HG02870 (cell line): ENCODE data around the gene DCST1.

ENCODE experiments used
- ATAC-seq: cut with Tn5 transposase; IDR thresholded peaks from one replicate; pipeline ENCODE4 v1.9.1; 2021; ENCODE audit warnings: mild to moderate bottlenecking, moderate library complexity; ENCODE audit not compliant: unreplicated experiment

Gene DCST1

DNA sequence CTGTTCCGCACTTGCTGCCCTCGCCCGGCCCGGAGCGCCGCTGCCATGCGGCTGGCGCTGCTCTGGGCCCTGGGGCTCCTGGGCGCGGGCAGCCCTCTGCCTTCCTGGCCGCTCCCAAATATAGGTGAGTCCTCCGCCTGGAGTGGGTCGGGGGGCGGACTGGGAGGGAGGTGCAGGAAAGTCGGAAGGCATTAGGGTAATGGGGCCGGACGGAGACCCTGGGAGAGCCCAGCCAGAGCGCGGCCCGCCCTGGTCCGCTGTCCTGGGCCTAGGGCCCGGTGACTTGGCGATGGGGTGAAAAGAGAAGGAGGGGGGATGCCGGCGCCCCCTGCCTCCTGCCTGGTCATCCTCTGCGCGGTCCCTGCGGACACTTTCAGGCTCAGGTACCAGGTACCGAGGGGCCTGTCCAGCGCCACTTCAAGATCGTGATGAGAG, 17.7 kb downstream of the DCST1 start:
- no peak for ATAC-seq

DNA sequence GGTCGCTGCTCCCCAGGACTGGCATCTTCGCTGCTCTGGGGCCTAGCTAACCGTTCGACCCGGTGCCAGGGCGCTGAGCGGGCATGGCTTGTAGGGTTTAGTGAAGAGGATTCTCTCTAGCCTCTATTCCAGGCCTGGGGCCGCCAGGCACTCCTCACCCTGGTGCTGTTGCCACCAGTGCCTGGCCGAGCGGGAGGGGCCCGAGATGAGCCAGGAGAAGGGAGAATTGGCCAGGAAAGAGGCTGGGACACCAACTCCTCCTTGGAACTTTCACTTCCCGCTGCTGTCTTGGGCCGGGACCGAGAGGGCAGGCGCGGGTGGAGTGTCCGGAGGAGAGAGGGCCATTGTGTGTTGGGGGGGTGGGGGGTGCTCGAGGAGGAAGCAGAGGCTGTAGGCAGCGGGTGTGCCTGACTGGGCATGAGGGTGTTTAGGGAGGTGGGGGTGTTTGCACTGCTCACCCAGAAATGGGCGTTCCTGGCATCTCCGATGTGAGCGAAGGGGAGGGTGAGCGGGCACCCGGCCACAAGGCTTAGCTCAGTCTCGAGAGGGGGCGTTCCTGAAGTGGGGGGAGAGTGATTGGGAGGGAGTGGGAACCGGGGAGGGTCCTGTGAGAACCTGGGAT, 18.3 kb downstream of the DCST1 start:
- ATAC-seq, result no peak

DNA sequence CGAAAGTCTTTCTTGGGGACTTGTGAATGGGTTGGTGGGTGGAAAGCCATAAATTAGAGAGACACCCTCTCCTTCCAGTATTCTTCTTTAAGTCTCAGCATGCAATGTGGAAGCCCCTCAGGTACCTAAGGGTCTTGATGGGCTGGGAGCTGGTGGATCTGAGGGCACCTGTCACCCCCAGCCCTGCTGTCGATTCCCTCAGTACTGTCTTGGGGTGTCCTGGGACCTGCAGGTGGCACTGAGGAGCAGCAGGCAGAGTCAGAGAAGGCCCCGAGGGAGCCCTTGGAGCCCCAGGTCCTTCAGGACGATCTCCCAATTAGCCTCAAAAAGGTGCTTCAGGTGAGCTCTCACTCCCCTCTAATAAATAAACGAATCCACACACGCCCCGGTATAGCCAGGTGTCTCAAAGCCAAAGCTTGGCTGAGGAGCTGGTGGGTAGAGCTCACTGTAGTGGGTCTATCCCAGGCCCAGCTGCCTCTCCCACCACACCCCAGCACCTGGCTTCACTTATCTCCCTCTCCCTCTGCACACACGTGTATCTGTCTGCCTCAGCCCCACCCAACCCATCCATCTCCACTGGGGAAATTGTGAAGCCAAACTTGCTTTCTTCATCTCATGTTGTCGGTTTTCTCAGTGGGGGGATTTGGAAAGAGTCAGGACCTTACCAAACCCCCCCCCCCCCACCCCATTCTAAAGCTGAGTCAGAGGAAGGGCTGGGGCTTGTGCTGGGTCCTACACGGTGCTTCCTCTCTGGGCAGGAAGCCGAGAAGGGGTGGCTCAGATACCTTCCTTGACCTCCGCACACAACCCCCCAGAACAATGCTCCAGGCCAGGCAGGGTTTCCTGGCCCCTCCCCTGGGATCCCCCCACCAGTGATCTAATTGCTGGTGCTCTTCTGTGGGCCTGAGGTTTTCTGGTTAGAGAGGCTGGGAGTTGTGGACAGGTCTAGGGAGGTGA, 19.1 kb downstream of the DCST1 start:
- no peak for ATAC-seq

DNA sequence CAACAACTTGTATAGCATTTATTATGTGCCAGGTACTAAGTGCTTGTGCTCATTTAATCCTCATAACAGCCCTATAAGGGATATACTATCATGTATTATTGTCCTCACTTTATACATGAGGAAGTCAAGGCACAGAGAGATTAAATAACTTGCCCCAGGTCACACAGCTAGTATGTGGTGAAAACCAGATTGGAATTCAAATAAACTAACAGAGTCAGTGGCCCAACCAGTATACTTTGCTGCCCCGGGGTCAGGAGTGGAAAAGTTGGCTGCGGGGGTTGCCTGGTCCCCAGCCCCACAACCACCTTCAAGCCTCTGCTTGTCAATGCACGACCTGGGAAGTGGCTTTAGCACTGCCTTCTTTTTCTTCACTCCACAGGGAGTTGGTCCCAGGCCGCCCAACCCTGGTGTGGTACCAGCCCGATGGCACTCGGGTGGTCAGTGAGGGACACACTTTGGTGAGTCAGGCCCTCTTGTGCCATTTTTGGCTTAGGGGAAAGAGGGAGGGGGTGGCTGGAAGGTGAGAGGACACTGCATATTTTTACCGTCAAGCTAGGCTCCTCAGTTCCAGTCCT, 20.0 kb downstream of the DCST1 start:
- no peak for ATAC-seq

DNA sequence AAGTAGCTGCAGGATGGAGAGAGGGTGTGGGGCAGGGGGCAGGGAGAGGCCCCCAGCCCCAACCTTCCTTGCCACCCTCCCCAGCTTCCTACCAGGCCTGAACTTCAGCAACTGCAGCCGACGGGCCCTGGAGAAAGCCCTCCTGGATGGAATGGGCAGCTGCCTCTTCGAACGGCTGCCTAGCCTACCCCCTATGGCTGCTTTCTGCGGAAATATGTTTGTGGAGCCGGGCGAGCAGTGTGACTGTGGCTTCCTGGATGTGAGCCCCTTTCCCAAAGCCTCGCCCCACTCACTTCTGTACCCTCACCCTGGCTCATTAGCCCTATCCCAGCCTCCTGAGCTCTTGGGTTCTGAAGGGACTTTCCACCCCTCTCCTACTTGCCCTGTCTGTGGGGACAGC, 23.5 kb downstream of the DCST1 start:
- no peak for ATAC-seq

DNA sequence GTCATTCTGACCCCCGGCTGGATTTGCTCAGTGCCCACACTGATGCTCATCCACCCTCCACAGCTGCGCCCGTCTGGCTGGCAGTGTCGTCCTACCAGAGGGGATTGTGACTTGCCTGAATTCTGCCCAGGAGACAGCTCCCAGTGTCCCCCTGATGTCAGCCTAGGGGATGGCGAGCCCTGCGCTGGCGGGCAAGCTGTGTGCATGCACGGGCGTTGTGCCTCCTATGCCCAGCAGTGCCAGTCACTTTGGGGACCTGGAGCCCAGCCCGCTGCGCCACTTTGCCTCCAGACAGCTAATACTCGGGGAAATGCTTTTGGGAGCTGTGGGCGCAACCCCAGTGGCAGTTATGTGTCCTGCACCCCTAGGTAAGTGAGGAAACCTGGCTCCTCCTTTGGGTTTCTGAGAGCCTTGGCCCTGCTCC, 24.2 kb downstream of the DCST1 start:
- ATAC-seq, result no peak

DNA sequence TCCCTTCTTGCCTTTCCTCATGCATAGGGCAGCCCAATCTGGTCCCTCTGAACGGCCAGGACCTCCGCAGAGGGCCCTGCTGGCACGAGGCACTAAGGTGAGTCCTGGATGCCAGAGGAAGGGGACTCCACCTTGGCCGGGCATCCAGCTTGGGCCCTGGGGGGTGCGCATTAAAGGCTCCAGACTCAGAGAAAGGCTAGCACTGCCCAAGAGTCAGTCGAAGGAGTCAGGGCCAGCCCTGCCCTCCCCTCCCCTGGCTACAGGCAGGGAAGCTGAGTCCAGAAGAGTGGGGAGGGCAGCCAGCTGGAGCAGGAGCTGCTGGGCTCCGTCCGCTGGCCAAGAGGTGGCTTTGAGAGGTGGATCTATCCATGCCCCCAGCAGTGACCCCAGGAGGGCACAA, 27.1 kb downstream of the DCST1 start:
- ATAC-seq, result no peak

DNA sequence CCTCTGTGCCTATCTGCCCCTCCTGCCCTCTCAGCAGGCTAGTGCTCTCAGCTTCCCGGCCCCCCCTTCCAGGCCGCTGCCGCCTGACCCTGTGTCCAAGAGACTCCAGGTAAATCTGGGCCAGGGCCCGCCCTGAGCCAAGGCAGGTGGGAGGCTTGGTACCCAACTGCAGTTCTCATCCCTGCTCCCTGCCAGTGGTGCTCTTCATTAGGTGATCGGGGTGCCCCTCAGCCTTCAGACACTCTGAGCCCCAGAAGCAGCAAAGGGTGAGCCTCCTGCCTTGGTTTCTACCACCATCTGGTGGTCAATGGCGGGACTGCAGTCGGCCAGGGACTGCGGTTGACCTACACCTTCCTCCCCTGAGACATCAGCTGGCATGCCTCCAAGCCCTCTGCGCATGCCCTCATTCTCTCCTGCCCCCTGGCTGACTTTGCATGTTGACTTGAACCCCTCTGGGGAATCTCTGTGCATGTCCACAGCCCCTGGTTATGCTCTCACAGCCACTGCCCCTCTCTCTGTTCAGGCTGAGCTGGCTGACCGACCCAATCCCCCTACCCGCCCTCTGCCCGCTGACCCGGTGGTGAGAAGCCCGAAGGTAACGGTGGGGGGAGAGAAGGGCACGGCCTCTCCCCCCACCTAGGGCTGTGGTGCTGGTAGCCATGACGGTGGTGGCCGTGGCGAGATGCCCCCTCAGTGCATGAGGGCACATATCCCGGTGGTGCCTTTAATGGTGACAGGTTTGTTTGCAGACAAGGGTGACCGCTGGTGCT, 27.9 kb downstream of the DCST1 start:
- ATAC-seq, result peak; percentile 38

DNA sequence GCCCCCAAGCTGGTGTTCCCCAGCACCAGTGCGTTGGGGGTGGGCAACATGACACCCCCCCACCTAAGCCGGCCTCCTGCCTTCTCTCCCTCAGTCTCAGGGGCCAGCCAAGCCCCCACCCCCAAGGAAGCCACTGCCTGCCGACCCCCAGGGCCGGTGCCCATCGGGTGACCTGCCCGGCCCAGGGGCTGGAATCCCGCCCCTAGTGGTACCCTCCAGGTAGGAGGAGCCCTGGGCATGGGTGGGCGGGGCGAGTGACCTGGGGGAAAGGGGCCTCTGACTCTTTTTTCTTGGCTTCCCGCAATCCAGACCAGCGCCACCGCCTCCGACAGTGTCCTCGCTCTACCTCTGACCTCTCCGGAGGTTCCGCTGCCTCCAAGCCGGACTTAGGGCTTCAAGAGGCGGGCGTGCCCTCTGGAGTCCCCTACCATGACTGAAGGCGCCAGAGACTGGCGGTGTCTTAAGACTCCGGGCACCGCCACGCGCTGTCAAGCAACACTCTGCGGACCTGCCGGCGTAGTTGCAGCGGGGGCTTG, 28.6 kb downstream of the DCST1 start:
- ATAC-seq, result no peak

DNA sequence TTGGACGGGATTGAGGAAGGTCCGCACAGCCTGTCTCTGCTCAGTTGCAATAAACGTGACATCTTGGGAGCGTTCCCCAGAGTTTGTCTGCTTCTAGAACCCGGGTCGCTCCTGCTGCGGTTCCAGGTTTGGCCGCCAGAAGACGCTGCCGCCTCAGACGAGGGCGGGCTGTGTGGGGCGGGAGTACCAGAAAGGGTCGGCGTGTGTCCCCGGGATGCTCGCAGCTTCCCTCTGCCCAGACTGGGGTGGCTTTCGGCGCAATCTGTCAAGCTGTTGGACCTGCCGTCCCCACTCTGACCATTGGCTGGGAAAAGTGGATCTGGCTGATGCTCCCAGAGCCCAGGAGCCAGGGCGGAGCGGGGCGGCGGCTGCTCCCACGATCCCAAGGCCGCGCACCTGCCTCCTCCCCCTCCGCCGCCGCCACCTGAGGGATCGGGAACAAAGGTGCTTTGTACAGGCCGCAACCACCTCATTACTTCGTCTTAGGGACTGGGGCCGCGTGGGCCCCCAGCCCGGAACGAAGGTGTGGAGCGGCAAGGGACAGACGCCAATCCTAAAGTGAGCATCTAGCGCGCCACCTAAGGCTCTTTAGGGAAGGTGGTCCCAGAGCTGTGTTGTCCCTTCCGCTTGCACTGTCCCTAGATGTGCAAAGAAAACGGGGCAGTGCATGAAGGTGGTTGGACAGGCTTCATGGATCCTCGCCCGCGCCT, 29.2 kb downstream of the DCST1 start:
- ATAC-seq, result no peak

DNA sequence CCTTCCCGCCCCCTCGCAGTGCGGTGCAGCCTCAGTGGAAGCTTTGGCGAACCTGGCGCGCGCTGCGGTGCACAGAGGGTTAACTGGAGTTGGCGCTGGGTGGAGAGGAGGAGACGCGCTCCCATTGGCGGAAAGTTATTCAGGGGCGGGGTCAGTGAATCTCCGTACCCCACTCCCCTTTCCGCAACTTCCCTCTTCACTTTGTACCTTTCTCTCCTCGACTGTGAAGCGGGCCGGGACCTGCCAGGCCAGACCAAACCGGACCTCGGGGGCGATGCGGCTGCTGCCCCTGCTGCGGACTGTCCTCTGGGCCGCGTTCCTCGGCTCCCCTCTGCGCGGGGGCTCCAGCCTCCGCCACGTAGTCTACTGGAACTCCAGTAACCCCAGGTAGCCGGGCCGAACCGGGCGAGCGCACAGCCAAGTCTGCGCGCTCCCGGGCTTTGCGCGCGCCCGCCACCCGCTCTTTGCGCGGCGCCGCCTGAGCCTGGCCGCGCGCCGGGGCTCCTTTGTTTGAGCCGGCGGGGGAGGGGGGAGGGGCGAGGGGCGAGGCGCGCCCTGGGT, 30.0 kb downstream of the DCST1 start, which contains the start of gene EFNA4:
Gene EFNA4 (plus strand): TSS at position 191 of the 561 bp plus-strand sequence. CDS start 84 bp downstream, at position 275.
- ATAC-seq, result peak; percentile 64

DNA sequence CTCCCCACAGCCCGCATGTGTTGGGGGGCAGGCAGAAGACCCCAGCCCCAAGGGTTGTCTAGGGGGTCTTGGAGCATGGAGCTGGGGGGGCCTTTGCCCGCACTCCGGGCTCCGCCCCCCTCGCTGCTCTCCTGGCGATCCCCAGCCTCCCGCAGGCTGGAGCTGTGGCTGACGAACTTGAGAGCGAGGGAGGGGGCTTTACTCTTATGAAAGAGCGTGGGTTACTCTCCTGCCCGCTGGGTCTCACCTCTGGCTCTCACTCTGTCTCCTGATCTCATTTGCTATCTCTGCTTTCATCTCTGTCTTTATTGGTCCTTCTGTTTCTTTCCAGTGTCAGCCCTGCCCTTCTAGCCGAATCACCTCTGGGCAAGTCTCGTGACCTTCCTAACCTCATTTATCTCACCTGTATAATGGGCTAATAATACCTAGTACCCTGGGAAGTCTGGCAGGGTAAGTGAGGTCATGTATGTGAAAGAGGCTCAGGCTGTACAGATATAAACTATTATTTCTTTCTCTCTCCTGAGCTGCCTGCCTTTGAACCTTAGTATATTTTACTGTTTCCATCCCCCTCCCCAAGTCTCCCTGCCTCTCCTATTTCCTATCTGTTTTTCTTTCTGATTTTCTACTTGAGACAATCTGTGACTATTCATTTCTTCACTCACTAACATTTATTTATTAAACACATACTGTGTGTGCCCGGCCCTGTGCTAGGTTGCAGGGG, 30.6 kb downstream of the DCST1 start:
- no peak for ATAC-seq

DNA sequence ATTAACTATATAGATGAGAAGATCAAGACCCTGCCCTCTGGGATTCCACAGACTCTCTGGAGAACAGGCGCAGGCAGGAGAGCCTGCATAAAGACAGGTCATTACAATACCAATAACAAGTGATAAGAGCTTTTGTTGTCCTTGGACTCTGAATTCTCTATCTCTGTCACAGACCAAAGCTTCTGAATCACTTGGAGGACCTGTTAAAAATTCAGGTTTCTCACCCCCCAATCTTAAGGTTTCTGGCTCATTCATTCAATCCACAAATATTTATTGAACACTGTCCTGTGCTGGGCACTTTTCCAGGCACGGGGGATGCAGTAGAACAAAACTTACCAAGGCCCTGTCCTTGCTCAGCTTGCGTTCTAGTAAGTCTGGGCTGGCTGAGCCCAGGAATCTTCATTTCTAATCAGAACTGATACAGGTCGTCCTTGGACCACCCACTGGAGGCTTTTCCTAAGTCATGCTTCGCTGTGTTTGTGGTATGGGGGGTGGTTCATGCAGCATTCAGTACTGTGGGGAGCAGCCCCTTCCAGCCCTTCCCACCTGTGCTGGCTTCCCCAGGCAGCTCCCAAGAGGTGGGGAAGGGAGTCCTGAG, 31.3 kb downstream of the DCST1 start:
- no peak for ATAC-seq

DNA sequence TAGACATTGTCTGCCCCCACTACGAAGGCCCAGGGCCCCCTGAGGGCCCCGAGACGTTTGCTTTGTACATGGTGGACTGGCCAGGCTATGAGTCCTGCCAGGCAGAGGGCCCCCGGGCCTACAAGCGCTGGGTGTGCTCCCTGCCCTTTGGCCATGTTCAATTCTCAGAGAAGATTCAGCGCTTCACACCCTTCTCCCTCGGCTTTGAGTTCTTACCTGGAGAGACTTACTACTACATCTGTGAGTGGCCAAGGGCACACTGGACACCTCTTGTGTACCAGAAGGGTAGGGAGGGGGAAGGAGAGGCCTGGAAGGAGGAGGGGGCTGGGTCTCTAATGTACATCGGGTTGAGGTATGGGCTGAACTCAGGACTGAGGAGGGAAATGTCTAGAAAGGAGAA, 33.2 kb downstream of the DCST1 start:
- no peak for ATAC-seq

DNA sequence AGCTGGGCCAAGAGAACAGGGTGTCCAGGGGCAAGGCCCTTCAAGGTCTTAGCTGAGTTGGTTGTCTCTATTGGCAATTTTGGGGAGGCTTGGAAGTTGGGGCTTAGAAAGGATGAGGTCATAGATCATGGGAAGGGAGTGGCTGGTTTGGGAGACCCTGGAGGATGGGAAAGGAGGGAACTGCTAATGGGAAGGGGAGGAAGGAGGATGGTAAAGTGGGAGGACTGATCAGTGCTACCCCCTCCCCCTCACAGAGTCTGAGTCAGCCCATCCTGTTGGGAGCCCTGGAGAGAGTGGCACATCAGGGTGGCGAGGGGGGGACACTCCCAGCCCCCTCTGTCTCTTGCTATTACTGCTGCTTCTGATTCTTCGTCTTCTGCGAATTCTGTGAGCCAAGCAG, 35.0 kb downstream of the DCST1 start:
- no peak for ATAC-seq

DNA sequence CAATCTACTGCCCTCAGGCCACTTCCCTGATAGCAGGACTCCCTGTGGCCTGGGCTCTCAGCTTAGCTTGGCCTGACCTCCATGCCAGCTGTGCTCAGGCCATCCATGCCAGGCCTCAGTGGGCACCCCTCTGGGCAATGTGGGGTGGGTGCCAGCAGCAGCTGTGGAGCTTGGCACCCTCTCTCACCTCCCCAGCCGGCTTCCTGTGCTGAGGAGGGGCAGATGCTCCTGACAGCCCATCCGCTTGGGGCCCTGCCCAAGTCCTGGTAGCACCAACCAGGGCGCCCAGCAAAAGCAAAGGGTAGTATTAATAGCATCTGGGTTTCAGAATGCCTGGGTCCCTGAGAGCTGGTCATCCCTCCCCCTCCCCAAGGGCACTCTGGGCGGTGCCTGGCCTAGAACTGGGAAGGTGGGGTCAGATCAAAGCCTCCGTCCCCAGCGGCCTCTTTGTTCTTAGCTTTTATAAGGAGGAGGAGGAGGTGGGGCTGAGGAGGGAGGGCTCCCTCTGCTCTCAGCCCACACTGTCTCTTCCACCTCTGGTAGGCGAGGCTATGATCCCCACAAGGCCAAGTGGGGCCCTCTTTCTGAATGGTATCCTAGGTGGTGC, 36.0 kb downstream of the DCST1 start:
- no peak for ATAC-seq

DNA sequence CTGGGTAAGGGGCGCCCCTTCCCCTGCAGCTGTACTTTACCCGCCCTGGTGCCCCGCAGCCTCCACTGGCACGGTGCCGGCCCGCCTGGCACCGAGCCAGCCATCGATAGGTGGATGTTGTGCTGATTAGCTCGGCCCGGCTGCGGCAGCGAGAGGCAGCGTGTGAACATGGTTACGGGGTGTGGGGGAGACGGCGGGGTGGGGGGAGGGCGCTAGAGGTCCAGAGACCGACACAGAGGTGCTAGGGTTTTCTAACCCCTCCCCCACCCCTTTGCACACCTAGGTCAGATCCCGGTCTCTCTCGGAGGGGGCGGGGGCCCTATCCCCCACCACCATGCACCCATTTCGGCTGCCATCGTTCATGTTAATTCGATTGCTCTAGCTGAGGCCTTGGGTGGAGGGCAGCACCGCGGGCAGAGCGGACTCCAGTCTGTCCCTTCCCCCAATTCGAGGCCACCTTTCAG, 36.6 kb downstream of the DCST1 start:
- no peak for ATAC-seq
